H9 (cell line): ENCODE results near the gene TSNAX. TPM values are rescaled to one million over a fixed set of nuclear protein-coding genes. Genes with fewer than 3 reads are reported as not detected.

Experiments used
- DNase-seq: peaks from one replicate; pipeline ENCODE4 v3.0.0-alpha.2; 2017
- H2AFZ ChIP-seq: one replicate; pipeline ENCODE4 v1.6.1; 2013; ENCODE audit warnings: mild to moderate bottlenecking, low read length, control low read depth, moderate library complexity
- H2AK5ac ChIP-seq: 2 replicates; pipeline ENCODE4 v1.6.1; 2013; ENCODE audit warnings: low read length, control low read depth, mixed read lengths; ENCODE audit not compliant: insufficient read length
- H2BK120ac ChIP-seq: one replicate; pipeline ENCODE4 v1.6.1; 2013; ENCODE audit warnings: low read depth, mild to moderate bottlenecking, low read length, control low read depth, inconsistent platforms; ENCODE audit not compliant: poor library complexity, severe bottlenecking
- H2BK12ac ChIP-seq: 2 replicates; pipeline ENCODE4 v1.6.1; 2013; ENCODE audit warnings: low read length, control low read depth, mixed read lengths, low read depth; ENCODE audit not compliant: insufficient read length
- H2BK15ac ChIP-seq: 2 replicates; pipeline ENCODE4 v1.6.1; 2013; ENCODE audit warnings: low read depth, low read length, control low read depth
- H2BK20ac ChIP-seq: one replicate; pipeline ENCODE4 v1.6.1; 2013; ENCODE audit warnings: low read depth, mild to moderate bottlenecking, low read length, control low read depth, inconsistent platforms; ENCODE audit not compliant: poor library complexity, severe bottlenecking
- H2BK5ac ChIP-seq: 2 replicates; pipeline ENCODE4 v1.6.1; 2013; ENCODE audit warnings: low read length, control low read depth, mixed read lengths; ENCODE audit not compliant: insufficient read length
- H3K14ac ChIP-seq: 2 replicates; pipeline ENCODE4 v1.6.1; 2013; ENCODE audit warnings: low read length, control low read depth; ENCODE audit not compliant: insufficient read depth
- H3K18ac ChIP-seq: 2 replicates; pipeline ENCODE4 v1.6.1; 2013; ENCODE audit warnings: low read depth, mild to moderate bottlenecking, mixed read lengths, low read length, control low read depth; ENCODE audit not compliant: insufficient read length
- H3K23ac ChIP-seq: 2 replicates; pipeline ENCODE4 v1.6.1; 2013; ENCODE audit warnings: low read length, control low read depth, mixed read lengths, low read depth; ENCODE audit not compliant: insufficient read length
- H3K23me2 ChIP-seq: 2 replicates; pipeline ENCODE4 v1.6.1; 2013; ENCODE audit warnings: low read depth, mild to moderate bottlenecking, mixed read lengths, low read length, control low read depth; ENCODE audit not compliant: insufficient read length, poor library complexity, severe bottlenecking
- H3K27ac ChIP-seq: 2 replicates; pipeline ENCODE4 v1.5.1; 2013; ENCODE audit warnings: low read length, control low read depth, mixed read lengths, low read depth; ENCODE audit not compliant: insufficient read length
- H3K27me3 ChIP-seq: 2 replicates; pipeline ENCODE4 v1.6.1; 2013; ENCODE audit warnings: low read length, control low read depth, inconsistent platforms; ENCODE audit not compliant: insufficient read depth
- H3K4ac ChIP-seq: 2 replicates; pipeline ENCODE4 v1.6.1; 2013; ENCODE audit warnings: low read depth, mild to moderate bottlenecking, control low read depth, inconsistent platforms, low read length, moderate library complexity
- H3K4me1 ChIP-seq: 2 replicates; pipeline ENCODE4 v1.6.1; 2013; ENCODE audit warnings: low read length, control low read depth, inconsistent platforms; ENCODE audit not compliant: insufficient read depth
- H3K4me2 ChIP-seq: 2 replicates; pipeline ENCODE4 v1.6.1; 2013; ENCODE audit warnings: low read length, control low read depth, mixed read lengths; ENCODE audit not compliant: insufficient read length, insufficient read depth
- H3K56ac ChIP-seq: 2 replicates; pipeline ENCODE4 v1.6.1; 2013; ENCODE audit warnings: low read depth, mild to moderate bottlenecking, mixed read lengths, low read length, control low read depth; ENCODE audit not compliant: insufficient read length
- H3K79me1 ChIP-seq: 2 replicates; pipeline ENCODE4 v1.6.1; 2013; ENCODE audit warnings: low read depth, mild to moderate bottlenecking, moderate library complexity, low read length, control low read depth, inconsistent platforms; ENCODE audit not compliant: insufficient read depth, poor library complexity, severe bottlenecking
- H3K79me2 ChIP-seq: 2 replicates; pipeline ENCODE4 v1.6.1; 2013; ENCODE audit warnings: low read length, control low read depth, inconsistent platforms; ENCODE audit not compliant: insufficient read depth
- H3K9ac ChIP-seq: 2 replicates; pipeline ENCODE4 v1.6.1; 2013; ENCODE audit warnings: low read length, control low read depth, mixed read lengths; ENCODE audit not compliant: insufficient read length; ENCODE audit errors: extremely low read depth
- H3K9me3 ChIP-seq: one replicate; pipeline ENCODE4 v1.6.1; 2013; ENCODE audit warnings: low read depth, low read length, inconsistent platforms; ENCODE audit not compliant: control insufficient read depth
- H3T11ph ChIP-seq: one replicate; pipeline ENCODE4 v1.6.1; 2013; ENCODE audit warnings: mild to moderate bottlenecking, low read length, control low read depth, inconsistent platforms
- H4K20me1 ChIP-seq: one replicate; pipeline ENCODE4 v1.6.1; 2013; ENCODE audit not compliant: control insufficient read depth, insufficient read length, insufficient read depth
- H4K5ac ChIP-seq: 2 replicates; pipeline ENCODE4 v1.6.1; 2013; ENCODE audit warnings: low read depth, mild to moderate bottlenecking, mixed read lengths, low read length, control low read depth; ENCODE audit not compliant: insufficient read length
- H4K8ac ChIP-seq: replicated peaks from 2 replicates; pipeline ENCODE4 v1.6.1; 2013; ENCODE audit warnings: low read length, control low read depth, mixed read lengths, low read depth; ENCODE audit not compliant: insufficient read length
- H4K91ac ChIP-seq: 2 replicates; pipeline ENCODE4 v1.6.1; 2013; ENCODE audit warnings: low read depth, mild to moderate bottlenecking, moderate library complexity, mixed read lengths, low read length, control low read depth; ENCODE audit not compliant: insufficient read length
- H3K27ac Mint-ChIP-seq, 3 experiments: 2 replicates in 2 of 3; 3 replicates in 1 of 3; pipeline ENCODE4 v1.8.0; 2020 to 2021; ENCODE audit warnings: mixed read lengths in 3 of 3, mild to moderate bottlenecking in 1 of 3, moderate library complexity in 1 of 3
- H3K27me3 Mint-ChIP-seq: 2 replicates; pipeline ENCODE4 v1.8.0; 2021; ENCODE audit warnings: low read depth, mild to moderate bottlenecking, moderate library complexity, mixed read lengths
- H3K36me3 Mint-ChIP-seq, 3 experiments: 2 replicates in 2 of 3; 3 replicates in 1 of 3; pipeline ENCODE4 v1.8.0; 2020 to 2021; ENCODE audit warnings: low read depth in 3 of 3, mixed read lengths in 3 of 3; ENCODE audit not compliant: insufficient read depth in 1 of 3
- H3K4me1 Mint-ChIP-seq, 2 experiments: 2 replicates each; pipeline ENCODE4 v1.8.0; 2020; ENCODE audit warnings: mixed read lengths in 2 of 2
- H3K4me3 Mint-ChIP-seq, 2 experiments: 2 replicates in 1 of 2; 3 replicates in 1 of 2; pipeline ENCODE4 v1.8.0; 2020 to 2021; ENCODE audit warnings: mild to moderate bottlenecking in 2 of 2, mixed read lengths in 2 of 2, moderate library complexity in 1 of 2
- H3K9me3 Mint-ChIP-seq, 2 experiments: 2 replicates in 1 of 2; 3 replicates in 1 of 2; pipeline ENCODE4 v1.8.0; 2020; ENCODE audit warnings: mild to moderate bottlenecking in 2 of 2, mixed read lengths in 2 of 2, moderate library complexity in 1 of 2
- WGBS: extraction: QIAGEN DNeasy Blood & Tissue Kit; methylation state at CpG from one replicate; pipeline ENCODE4 v1.1.7; 2013; ENCODE audit warnings: missing lambda C conversion rate, low lambda C conversion rate, mixed read lengths; ENCODE audit not compliant: insufficient read length; ENCODE audit errors: extremely low coverage; 5-methylcytosine and 5-hydroxymethylcytosine counted together
- total RNA-seq: library from RNA; stranded (reverse); gene quantifications from 2 replicates; pipeline ENCODE4 v1.2.1, GENCODE V29; 2021
- TF ChIP-seq, protein P1 (sequence below): fragments of 200-600 bp; sonication (generic); conservative IDR thresholded peaks from 3 replicates; pipeline ENCODE4 v1.8.0; 2021; ENCODE audit warnings: antibody characterized with exemption, mild to moderate bottlenecking

Gene TSNAX
- total RNA-seq, 1 experiment from 2014 or later: 39.9 TPM

DNA sequence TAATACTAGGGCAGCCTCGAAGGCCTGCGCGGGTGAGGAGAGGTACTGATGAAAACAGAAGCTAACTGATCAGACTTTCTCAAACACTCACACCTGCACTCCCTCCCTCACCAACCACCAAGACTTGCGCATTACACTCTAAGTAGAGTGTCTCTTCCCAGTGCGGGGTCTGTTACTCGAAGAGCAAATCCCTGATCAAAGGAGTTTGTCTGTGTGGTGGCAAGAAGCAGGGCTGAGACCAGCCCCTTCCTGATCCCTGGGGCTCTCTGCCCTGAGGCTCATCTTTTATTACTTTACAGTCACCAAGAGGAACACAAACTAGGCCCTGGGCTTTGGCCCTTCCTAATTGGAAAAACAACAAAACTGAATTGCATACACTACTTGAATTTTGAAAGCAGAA is 19.5 kb upstream of the TSNAX start:
- no CpG with 5 or more reads among the region's 6 CpGs for WGBS
- Histone ChIP-seq H2AK5ac (no peak overlapping the region), H4K8ac (no peak overlapping the region), H3K79me1 (no peaks in the 10 kb centered on the region), H3K23me2 (no peaks in the 10 kb centered on the region), H3K4me1 (no peaks in the 10 kb centered on the region), H3K18ac (no peak overlapping the region), H3K4me2 (no peak overlapping the region), H3K9ac (no peak overlapping the region), H3K9me3 (no peaks in the 10 kb centered on the region), H2BK120ac (no peak overlapping the region), H2AFZ (no peak overlapping the region), H2BK5ac (no peak overlapping the region), H2BK12ac (no peak overlapping the region), H3K23ac (no peak overlapping the region), H3T11ph (no peak overlapping the region), H4K5ac (no peak overlapping the region), H2BK15ac (no peak overlapping the region), H3K56ac (no peak overlapping the region), H3K14ac (no peak overlapping the region), H3K27me3 (no peaks in the 10 kb centered on the region), H3K4ac (no peak overlapping the region), H2BK20ac (no peak overlapping the region), H3K27ac (no peak overlapping the region), H4K91ac (no peak overlapping the region), H3K79me2 (no peaks in the 10 kb centered on the region), H4K20me1 (no peaks in the 10 kb centered on the region)
- TF ChIP-seq, protein P1, sequence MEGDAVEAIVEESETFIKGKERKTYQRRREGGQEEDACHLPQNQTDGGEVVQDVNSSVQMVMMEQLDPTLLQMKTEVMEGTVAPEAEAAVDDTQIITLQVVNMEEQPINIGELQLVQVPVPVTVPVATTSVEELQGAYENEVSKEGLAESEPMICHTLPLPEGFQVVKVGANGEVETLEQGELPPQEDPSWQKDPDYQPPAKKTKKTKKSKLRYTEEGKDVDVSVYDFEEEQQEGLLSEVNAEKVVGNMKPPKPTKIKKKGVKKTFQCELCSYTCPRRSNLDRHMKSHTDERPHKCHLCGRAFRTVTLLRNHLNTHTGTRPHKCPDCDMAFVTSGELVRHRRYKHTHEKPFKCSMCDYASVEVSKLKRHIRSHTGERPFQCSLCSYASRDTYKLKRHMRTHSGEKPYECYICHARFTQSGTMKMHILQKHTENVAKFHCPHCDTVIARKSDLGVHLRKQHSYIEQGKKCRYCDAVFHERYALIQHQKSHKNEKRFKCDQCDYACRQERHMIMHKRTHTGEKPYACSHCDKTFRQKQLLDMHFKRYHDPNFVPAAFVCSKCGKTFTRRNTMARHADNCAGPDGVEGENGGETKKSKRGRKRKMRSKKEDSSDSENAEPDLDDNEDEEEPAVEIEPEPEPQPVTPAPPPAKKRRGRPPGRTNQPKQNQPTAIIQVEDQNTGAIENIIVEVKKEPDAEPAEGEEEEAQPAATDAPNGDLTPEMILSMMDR: no peak
- Mint-ChIP-seq H3K27ac (peak overlapping the region in 1 of 3 experiments; percentile 34; a peak in 1 of 7 replicates), H3K4me3 (no peak overlapping the region), H3K4me1 (peaks cover 8% of the 10 kb centered on the region in 2 experiments), H3K27me3 (peaks cover 8% of the 10 kb centered on the region), H3K9me3 (no peaks in the 10 kb centered on the region), H3K36me3 (no peaks in the 10 kb centered on the region)
- DNase-seq: no peak
